PC-9 (cell line): Measurements from ENCODE around the gene RSF1. TPM values are rescaled to one million over a fixed set of nuclear protein-coding genes. Genes with fewer than 3 reads are reported as not detected.

Experiments used
- BruUV-seq: library from RNA; stranded (reverse); fragments of 400-500 nt; replicated peaks from 2 replicates; lab custom pipeline; 2021; lab: Mats Ljungman, UMichigan
- CTCF ChIA-PET: fragments of 300-600 bp; sonication (Branson Sonifier 250); formaldehyde crosslinking; loops from one replicate; lab custom pipeline; 2022; ENCODE audit warnings: antibody characterized with exemption; lab: Charles Lee
- POLR2A ChIA-PET: fragments of 300-600 bp; sonication (Branson Sonifier 250); formaldehyde crosslinking; loops from one replicate; lab custom pipeline; 2022; ENCODE audit warnings: antibody characterized with exemption; ENCODE audit not compliant: unreplicated experiment; lab: Charles Lee
- DNase-seq, 2 experiments: peaks; one replicate each; pipeline versions ENCODE4 v3.0.0 to v3.0.0-alpha.2; 2015 to 2022; ENCODE audit warnings: mixed read lengths in 1 of 2
- H2AFZ ChIP-seq: fragments of 200-600 bp; sonication (generic); 2 replicates; pipeline ENCODE4 v1.8.1; 2017; ENCODE audit warnings: antibody characterized with exemption
- H3F3A ChIP-seq: fragments of 200-600 bp; sonication (generic); 2 replicates; pipeline ENCODE4 v1.8.1; 2017; ENCODE audit warnings: antibody characterized with exemption, mild to moderate bottlenecking, low read depth; ENCODE audit not compliant: insufficient read depth
- H3K27ac ChIP-seq: fragments of 200-600 bp; sonication (generic); 2 replicates; pipeline ENCODE4 v1.6.1; 2016; ENCODE audit warnings: mixed run types
- H3K27me3 ChIP-seq: fragments of 200-600 bp; sonication (generic); 2 replicates; pipeline ENCODE4 v1.6.1; 2016; ENCODE audit warnings: low read depth, mixed run types; ENCODE audit not compliant: insufficient read depth
- H3K36me3 ChIP-seq: fragments of 200-600 bp; sonication (generic); 2 replicates; pipeline ENCODE4 v1.6.1; 2016; ENCODE audit warnings: low read depth, mixed run types
- H3K4me1 ChIP-seq: fragments of 200-600 bp; sonication (generic); replicated peaks from 2 replicates; pipeline ENCODE4 v1.6.1; 2016; ENCODE audit warnings: mixed run types; ENCODE audit not compliant: insufficient read depth
- H3K4me2 ChIP-seq: fragments of 200-600 bp; sonication (generic); 2 replicates; pipeline ENCODE4 v1.6.1; 2017; ENCODE audit warnings: mixed run types
- H3K4me3 ChIP-seq: fragments of 200-600 bp; sonication (generic); 2 replicates; pipeline ENCODE4 v1.6.1; 2016; ENCODE audit warnings: mixed run types
- H3K79me2 ChIP-seq: fragments of 200-600 bp; sonication (generic); 2 replicates; pipeline ENCODE4 v1.6.1; 2017; ENCODE audit warnings: low read depth, mixed run types
- H3K9me2 ChIP-seq: fragments of 200-600 bp; sonication (generic); 2 replicates; pipeline ENCODE4 v1.8.1; 2017; ENCODE audit warnings: mild to moderate bottlenecking; ENCODE audit not compliant: insufficient read depth
- H3K9me3 ChIP-seq: fragments of 200-600 bp; sonication (generic); 2 replicates; pipeline ENCODE4 v1.8.1; 2016; ENCODE audit warnings: low read depth; ENCODE audit not compliant: insufficient read depth
- H4K20me1 ChIP-seq: fragments of 200-600 bp; sonication (generic); 2 replicates; pipeline ENCODE4 v1.8.1; 2017; ENCODE audit not compliant: insufficient read depth
- EZH2 ChIP-seq: fragments of 200-600 bp; sonication (generic); IDR thresholded peaks from 2 replicates; pipeline ENCODE4 v1.8.0; 2017; ENCODE audit warnings: antibody characterized with exemption, low read depth
- intact Hi-C: fragments of 100-400 bp; cut with micrococcal nuclease; formaldehyde crosslinking; loops from one replicate; pipeline ENCODE4 v1.10.0; 2022; ENCODE audit not compliant: unreplicated experiment
- total RNA-seq: library from RNA; stranded (reverse); gene quantifications from 2 replicates; pipeline ENCODE4 v1.2.3, GENCODE V29; 2021
- TF ChIP-seq, protein P1 (sequence below): fragments of 200-600 bp; sonication (generic); conservative IDR thresholded peaks from 2 replicates; pipeline ENCODE4 v1.6.1; 2017; ENCODE audit warnings: mixed run types, antibody characterized with exemption, mild to moderate bottlenecking, moderate library complexity

Gene RSF1
- total RNA-seq, 1 experiment from 2014 or later = 110 TPM

GRCh38 chr11:77749232-77749631 is 71.3 kb downstream of the RSF1 start:
- H3K4me2 ChIP-seq = no peak overlapping the region
- H3K36me3 ChIP-seq = peaks cover 14% of the 10 kb centered on the region
- no peak overlapping the region for H3K27ac ChIP-seq
- no peak overlapping the region for H3K4me3 ChIP-seq
- no peaks in the 10 kb centered on the region for H3K9me3 ChIP-seq
- no peaks in the 10 kb centered on the region for H3K27me3 ChIP-seq
- ChIA-PET POLR2A (no interaction called here), CTCF (no interaction called here)
- no peaks in the 10 kb centered on the region for H3K9me2 ChIP-seq
- intact Hi-C loops = no loop called here
- no peak for TF ChIP-seq EZH2
- TF ChIP-seq, protein P1, sequence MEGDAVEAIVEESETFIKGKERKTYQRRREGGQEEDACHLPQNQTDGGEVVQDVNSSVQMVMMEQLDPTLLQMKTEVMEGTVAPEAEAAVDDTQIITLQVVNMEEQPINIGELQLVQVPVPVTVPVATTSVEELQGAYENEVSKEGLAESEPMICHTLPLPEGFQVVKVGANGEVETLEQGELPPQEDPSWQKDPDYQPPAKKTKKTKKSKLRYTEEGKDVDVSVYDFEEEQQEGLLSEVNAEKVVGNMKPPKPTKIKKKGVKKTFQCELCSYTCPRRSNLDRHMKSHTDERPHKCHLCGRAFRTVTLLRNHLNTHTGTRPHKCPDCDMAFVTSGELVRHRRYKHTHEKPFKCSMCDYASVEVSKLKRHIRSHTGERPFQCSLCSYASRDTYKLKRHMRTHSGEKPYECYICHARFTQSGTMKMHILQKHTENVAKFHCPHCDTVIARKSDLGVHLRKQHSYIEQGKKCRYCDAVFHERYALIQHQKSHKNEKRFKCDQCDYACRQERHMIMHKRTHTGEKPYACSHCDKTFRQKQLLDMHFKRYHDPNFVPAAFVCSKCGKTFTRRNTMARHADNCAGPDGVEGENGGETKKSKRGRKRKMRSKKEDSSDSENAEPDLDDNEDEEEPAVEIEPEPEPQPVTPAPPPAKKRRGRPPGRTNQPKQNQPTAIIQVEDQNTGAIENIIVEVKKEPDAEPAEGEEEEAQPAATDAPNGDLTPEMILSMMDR = no peak
- peaks cover 7% of the 10 kb centered on the region; the same call in 1 of the 2 replicates for H3K79me2 ChIP-seq
- H3F3A ChIP-seq = 0 out of 2 replicates have a peak, but pooled peaks cover 4% of the 10 kb centered on the region
- H4K20me1 ChIP-seq = peaks cover 19% of the 10 kb centered on the region; the same call in 1 of the 2 replicates
- BruUV-seq = no TSS peak
- DNase-seq = no peak
- H2AFZ ChIP-seq = no peak overlapping the region
- H3K4me1 ChIP-seq = peaks cover 10% of the 10 kb centered on the region

GRCh38 chr11:77748266-77748665 is 72.3 kb downstream of the RSF1 start:
- no peaks in the 10 kb centered on the region for H3K27me3 ChIP-seq
- H3F3A ChIP-seq = 0 out of 2 replicates have a peak, but pooled peaks cover 4% of the 10 kb centered on the region
- BruUV-seq = no TSS peak
- no peak for TF ChIP-seq EZH2
- TF ChIP-seq, protein P1 = no peak
- H3K4me1 ChIP-seq = peaks cover 10% of the 10 kb centered on the region
- H3K4me2 ChIP-seq = no peak overlapping the region
- no peak overlapping the region for H3K27ac ChIP-seq
- H3K9me2 ChIP-seq = no peaks in the 10 kb centered on the region
- no peak for DNase-seq
- H4K20me1 ChIP-seq = peaks cover 9% of the 10 kb centered on the region; the same call in 1 of the 2 replicates
- H3K36me3 ChIP-seq = 0 out of 2 replicates have a peak, but pooled peaks cover 8% of the 10 kb centered on the region
- H2AFZ ChIP-seq = no peak overlapping the region
- H3K4me3 ChIP-seq = no peak overlapping the region
- intact Hi-C loops = no loop called here
- peaks cover 7% of the 10 kb centered on the region; the same call in 1 of the 2 replicates for H3K79me2 ChIP-seq
- ChIA-PET POLR2A (interaction anchor here (0.6 kb wide), 2 partner anchors 9 to 247 kb away, joined by 3 to 10 read pairs; no protein-coding TSS in a partner anchor), CTCF (interaction anchor here (0.5 kb wide), 1 partner anchor 668 kb away, joined by 13 read pairs; no protein-coding TSS in a partner anchor)
- H3K9me3 ChIP-seq = no peaks in the 10 kb centered on the region

GRCh38 chr11:77747381-77747969 is 73.0 kb downstream of the RSF1 start:
- Histone ChIP-seq H3F3A (0 out of 2 replicates have a peak, but pooled peaks cover 4% of the 10 kb centered on the region), H3K9me2 (no peaks in the 10 kb centered on the region), H2AFZ (no peak overlapping the region), H3K79me2 (peaks cover 7% of the 10 kb centered on the region; the same call in 1 of the 2 replicates), H3K9me3 (no peaks in the 10 kb centered on the region), H3K27me3 (no peaks in the 10 kb centered on the region), H4K20me1 (peaks cover 9% of the 10 kb centered on the region; the same call in 1 of the 2 replicates), H3K4me3 (no peak overlapping the region), H3K4me2 (peak overlapping the region; percentile 1; the same call in 1 of the 2 replicates), H3K27ac (peak overlapping the region; percentile 11; the same call in 1 of the 2 replicates), H3K4me1 (peaks cover 10% of the 10 kb centered on the region), H3K36me3 (0 out of 2 replicates have a peak, but pooled peaks cover 8% of the 10 kb centered on the region)
- CTCF ChIA-PET = interaction anchor here (0.5 kb wide), 1 partner anchor 669 kb away, joined by 13 read pairs; no protein-coding TSS in a partner anchor
- POLR2A ChIA-PET = interaction anchor here (0.6 kb wide), 1 partner anchor 8 kb away, joined by 3 read pairs; no protein-coding TSS in a partner anchor
- no peak for DNase-seq
- intact Hi-C loops = no loop called here
- no peak for TF ChIP-seq EZH2
- TF ChIP-seq, protein P1 = no peak
- BruUV-seq = no TSS peak
